ENCODE measurements around the gene SCN9A.
"Not testable (repeated sequence)": the region's sequence is repeated elsewhere in the genome, so short reads cannot be mapped to it uniquely, and the experiment has no call there.

SCN9A gene

GRCh38 chr2:166375736-166376487 lies at the start of gene SCN9A:
Gene SCN9A (minus strand): TSS chr2:166375944. CDS start chr2:166311756, 64,188 bp downstream.
- DNase-seq (ENCODE audit: low read depth, low spot score) = no peak

- DNase-seq (ENCODE audit: low read depth, low spot score) = no peak
Observed at GRCh38 chr2:166424841-166425240, 49.1 kb upstream of the SCN9A start.

- DNase-seq (ENCODE audit: low read depth, low spot score) = no peak
Observed at GRCh38 chr2:166419616-166419934, 43.8 kb upstream of the SCN9A start.

GRCh38 chr2:166418853-166419615 lies 43.3 kb upstream of the SCN9A start:
- DNase-seq (ENCODE audit: low read depth, low spot score) = no peak

DNA sequence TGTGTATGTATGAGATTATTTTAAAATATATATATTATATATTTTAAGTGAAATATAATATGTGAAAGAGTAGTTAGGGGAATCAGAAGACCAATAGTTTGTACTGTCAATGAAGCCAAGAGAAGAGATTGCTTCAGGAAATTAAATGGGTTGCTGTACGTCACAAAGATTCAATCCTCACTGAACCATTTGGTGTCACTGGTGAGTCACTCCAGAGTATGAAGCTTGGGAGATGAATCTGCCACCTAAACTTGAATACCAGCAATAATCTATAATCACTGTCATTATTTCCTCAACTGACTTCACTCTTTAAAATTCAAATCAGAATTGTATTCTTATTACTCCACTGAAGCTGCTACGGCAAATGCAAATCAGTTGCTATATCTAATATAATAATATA lies 41.9 kb upstream of the SCN9A start:
- no peak for DNase-seq (ENCODE audit: low read depth, low spot score)

DNA sequence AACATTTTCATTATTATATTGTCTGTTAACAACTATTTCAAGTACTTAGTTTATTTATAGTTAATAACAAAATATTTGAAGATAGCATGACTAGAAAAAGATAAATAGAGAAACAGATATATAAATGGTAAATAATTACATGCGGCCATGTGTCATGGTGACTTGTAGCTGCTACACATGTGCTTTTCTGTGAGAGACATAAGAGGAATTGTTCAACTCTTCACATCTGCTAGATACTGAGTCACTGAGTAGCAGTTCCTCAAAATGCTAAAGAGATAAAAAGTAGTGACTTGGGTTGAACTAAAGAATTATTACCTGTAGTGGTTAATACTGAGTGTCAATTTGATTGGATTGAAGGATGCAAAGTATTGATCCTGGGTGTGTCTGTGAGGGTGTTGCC lies 37.5 kb upstream of the SCN9A start:
- no peak for DNase-seq (ENCODE audit: low read depth, low spot score)

- DNase-seq (ENCODE audit: low read depth, low spot score) = no peak
Observed at GRCh38 chr2:166411473-166412230, 35.9 kb upstream of the SCN9A start.

GRCh38 chr2:166410828-166411472 lies 35.2 kb upstream of the SCN9A start:
- DNase-seq (ENCODE audit: low read depth, low spot score) = no peak

GRCh38 chr2:166407746-166408145 lies 32.0 kb upstream of the SCN9A start:
- not testable (repeated sequence) for DNase-seq (ENCODE audit: low read depth, low spot score)

GRCh38 chr2:166406374-166406773 lies 30.6 kb upstream of the SCN9A start:
- no peak for DNase-seq (ENCODE audit: low read depth, low spot score)

DNA sequence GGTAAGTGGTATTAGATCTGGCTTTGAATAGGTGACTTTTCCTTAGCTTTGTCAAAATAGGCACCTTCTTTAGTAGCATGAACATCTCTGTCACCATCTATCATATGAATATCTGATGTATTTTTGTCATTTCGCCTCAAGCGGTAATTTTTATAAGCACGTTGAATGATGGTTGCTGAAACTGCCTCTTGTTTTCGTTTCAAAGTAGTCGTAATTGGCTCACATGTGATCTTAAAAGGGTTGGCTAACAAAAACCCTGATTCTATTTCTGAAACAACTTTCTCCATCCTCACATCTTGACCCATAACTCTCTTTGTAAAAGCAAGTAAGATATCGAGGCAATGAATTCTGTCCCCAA lies 29.8 kb upstream of the SCN9A start:
- no peak for DNase-seq (ENCODE audit: low read depth, low spot score)

DNA sequence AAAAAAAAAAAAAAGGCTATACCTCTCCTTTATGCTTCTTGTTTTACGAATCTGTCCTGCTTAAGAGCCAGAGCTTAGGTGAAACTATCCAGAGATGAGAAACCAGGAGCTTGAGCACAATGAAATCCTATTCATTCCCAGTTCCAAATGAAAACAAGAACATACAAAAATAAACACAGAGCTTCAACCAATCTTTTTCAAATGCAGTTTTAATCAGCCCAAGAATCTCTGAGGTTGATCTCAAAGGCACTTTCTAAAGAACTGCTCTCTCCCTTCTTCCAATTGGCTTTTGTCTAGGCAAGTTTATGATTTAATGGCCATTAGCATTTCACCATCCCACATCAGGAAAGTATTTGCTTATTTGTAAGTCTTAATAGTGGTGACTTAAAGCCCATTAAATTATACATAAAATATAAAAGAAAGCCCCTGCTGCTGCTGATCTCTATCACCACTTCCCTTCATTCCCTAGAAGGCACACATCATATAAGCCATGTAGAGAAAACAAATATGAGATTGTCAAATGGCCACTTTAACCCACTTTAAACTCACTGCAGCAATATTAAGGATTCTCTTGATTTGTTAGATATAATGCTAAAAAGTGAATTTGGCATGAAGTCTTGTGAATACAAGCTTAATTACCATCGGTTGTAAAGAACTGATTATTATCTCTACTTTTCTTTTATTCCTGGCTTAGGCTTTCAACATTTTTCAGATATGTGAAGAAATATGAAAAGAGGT lies 29.3 kb upstream of the SCN9A start:
- DNase-seq (ENCODE audit: low read depth, low spot score) = no peak

DNA sequence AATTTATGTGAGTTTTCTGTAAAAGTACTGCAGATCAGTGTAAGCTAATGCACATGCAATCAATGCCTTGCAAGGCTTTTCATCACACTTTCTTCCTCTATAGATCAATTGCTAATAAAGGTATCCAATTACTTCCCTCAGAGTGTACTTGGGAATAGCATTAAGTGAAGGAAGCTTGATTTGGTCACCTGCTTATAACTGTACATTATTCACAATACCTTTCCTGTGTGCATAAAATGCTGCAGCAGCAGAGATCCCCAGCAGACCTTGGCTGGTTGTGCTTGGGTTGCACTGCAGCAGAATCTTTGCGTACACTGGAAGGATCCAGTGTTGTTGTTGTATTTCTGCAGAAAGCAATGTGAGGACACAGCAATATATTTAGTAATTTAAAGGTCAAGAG lies 18.5 kb upstream of the SCN9A start:
- DNase-seq (ENCODE audit: low read depth, low spot score) = no peak

- no peak for DNase-seq (ENCODE audit: low read depth, low spot score)
Observed at GRCh38 chr2:166393008-166393407, 17.3 kb upstream of the SCN9A start.

DNA sequence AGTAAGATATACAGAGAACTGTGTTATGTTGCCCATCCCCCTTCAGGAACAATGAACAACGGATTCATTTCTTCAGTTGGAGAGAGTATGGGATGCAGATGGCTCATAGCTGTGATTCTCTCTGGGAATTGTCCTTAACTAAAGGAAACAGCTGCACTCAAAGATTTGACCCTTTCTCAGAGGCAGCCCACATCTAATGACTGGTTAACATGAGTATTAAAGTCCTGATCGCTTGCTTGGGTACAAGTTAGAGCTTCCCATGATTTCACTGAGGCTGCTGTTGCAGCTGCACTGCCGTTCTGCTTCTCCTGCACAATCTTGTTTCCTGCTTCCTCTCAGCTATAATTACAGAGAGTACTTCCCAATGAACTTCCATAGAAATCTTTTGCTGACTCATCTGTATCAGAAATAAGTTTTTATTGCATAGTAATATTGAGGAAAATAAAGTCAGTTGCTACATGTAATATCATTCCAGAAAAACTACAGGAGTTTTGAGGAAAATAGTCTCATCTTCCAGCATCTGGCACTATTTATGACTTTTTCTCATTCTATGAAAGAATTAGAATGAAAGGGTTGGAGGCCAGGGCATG lies 12.8 kb upstream of the SCN9A start:
- no peak for DNase-seq (ENCODE audit: low read depth, low spot score)

DNA sequence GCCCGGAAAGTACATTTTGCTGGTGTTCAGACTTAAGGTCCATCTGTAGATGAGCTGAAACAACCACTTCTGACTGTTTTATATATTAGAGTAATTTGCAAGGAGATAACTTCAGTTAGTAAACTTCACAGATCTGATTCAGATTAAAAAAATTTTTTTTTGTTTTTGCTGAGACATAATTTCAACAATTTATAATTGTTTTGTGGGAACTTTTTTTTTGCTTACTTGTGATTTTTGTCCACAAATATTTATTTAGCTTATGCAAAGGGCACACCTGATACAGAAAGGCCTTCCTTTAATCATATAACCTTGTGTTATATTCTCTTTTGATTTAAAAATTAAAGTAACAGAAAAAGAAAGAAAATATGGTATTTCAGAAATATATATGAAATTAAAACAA lies 9.6 kb upstream of the SCN9A start:
- no peak for DNase-seq (ENCODE audit: low read depth, low spot score)

DNA sequence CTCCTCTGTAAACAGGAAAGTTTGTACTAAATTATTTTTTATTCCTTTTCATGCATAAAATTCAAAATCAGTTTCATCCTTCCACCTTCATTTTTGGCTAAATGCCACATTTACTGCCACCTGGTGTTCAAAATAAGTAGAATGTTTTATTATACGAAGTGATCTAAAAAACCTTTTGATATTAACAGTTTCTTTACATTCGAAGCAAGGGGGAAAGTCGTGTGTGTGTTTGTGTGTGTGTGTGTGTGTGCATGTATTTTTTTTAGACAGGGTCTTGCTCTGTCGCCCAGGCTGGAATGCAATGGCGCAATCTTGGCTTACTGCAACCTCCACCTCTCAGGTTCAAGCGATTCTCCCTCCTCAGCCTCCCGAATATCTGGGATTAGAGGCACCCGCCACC lies 9.0 kb upstream of the SCN9A start:
- no peak for DNase-seq (ENCODE audit: low read depth, low spot score)

DNA sequence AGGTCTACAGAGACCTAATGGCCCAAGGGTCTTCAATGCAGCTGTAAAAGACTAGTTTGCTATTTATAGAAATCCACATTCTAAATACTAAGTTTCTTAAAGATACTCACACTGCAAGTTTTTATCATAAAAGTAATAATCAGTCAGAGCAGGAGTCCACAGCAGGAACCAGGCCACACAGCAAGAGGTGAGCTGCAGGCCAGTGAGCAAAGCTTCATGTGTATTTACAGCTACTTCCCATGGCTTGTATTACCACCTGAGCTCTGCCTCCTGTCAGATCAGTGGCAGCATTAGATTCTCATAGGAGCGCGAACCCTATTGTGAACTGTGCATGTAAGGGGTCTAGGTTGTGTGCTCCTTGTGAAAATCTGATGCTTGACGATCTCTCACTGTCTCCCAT lies 6.7 kb upstream of the SCN9A start:
- no peak for DNase-seq (ENCODE audit: low read depth, low spot score)

- DNase-seq (ENCODE audit: low read depth, low spot score) = no peak
Observed at GRCh38 chr2:166380615-166381014, 4.9 kb upstream of the SCN9A start.

DNA sequence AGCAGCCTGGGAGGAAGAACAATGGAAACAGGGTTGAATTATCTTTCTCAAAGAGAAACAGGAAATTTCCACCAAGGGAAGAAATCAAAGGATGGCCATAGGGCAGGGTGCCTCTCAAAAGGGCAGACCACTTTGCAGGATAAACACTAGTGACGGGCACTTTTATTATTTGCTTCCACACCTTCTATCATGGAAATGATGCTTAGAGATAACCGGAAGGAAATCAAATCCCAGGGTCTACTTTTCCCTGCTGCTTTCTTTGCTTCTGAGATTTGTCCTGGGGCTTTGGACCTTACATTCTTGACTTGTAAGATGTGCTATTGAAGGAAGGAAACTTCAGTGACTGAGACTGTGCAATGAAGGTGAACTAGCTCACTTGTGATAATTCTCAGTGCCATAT lies 1.1 kb upstream of the SCN9A start:
- DNase-seq (ENCODE audit: low read depth, low spot score) = no peak

- no peak for DNase-seq (ENCODE audit: low read depth, low spot score)
Observed at GRCh38 chr2:166376488-166376828, 714 bp upstream of the SCN9A start.

Data from activated naive CD8-positive, alpha-beta T cell treated with anti-CD3 and anti-CD28 coated beads, Interleukin-2, amount 50 U/mL, for 16 hours (primary cell).